GM21619 (cell line): ENCODE data around the gene CDC14A.
"Not testable (repeated sequence)": the region's sequence is repeated elsewhere in the genome, so short reads cannot be mapped to it uniquely, and the experiment has no call there.

Experiments
- ATAC-seq: cut with Tn5 transposase; IDR thresholded peaks from one replicate; pipeline ENCODE4 v1.9.1; 2021; ENCODE audit not compliant: unreplicated experiment

CDC14A gene

GRCh38 chr1:100331146-100331545 is 21.2 kb upstream of the CDC14A start:
- not testable (repeated sequence) for ATAC-seq

GRCh38 chr1:100332331-100332730 is 20.0 kb upstream of the CDC14A start:
- ATAC-seq: no peak

- no peak for ATAC-seq
Measured at GRCh38 chr1:100335436-100335835, 16.9 kb upstream of the CDC14A start.

DNA sequence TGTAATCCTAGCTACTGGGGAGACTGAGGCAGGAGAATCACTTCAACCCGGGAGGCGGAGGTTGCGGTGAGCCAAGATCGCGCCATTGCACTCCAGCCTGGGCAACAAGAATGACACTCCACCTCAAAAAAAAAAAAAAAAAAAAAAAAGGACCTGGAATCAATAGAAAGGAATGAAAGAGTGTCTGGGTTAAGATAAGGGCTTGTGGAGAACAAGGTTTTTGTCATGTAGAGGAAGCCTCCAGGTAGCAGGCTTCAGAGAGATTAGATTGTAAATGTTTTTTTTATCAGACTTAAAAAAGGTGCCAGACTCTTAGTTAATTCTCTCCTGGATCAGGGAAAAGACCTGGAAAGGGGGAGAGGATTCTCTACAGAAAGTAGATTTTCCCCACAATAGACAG is 14.4 kb upstream of the CDC14A start:
- not testable (repeated sequence) for ATAC-seq

- not testable (repeated sequence) for ATAC-seq
Measured at GRCh38 chr1:100339735-100340134, 12.6 kb upstream of the CDC14A start.

DNA sequence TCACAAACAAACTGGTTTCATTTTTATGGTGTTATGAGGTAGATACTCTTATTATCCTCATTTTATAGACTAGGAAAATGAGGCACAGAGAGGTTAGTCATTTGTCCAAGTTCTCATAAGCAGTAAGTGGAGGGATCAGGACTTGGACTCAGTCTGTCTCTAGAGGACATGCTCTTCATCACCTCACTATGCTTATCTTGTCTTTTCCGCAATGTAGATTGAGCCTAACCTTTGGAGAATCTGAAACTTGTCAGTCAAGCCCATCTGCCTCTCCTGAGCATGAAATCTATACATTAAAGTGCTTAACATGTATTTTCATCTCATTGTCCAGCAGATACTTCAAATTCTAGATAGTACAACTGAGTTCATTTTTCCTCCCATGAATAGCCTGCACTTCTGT is 11.8 kb upstream of the CDC14A start:
- no peak for ATAC-seq

DNA sequence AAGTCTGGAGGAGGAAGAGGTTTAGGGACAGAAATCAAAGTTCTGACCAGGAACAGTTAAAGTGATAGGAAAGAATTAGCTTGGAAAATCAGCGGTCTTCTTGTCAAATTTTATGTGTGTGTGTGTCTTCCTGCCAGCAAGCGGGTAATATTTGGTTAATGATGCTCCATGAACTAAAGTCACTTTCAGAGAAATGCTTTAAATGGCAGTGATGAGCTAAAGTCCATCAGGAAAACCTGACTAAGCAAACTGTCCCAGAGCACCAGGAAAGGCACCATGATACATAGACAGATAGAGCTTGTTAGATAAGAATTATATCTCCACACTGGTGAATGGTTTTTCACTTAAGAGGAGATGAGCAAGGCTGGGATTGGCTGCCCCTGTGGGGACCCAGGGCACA is 10.0 kb upstream of the CDC14A start:
- ATAC-seq: no peak

GRCh38 chr1:100343897-100344296 is 8.4 kb upstream of the CDC14A start:
- ATAC-seq: no peak

GRCh38 chr1:100344774-100345173 is 7.5 kb upstream of the CDC14A start:
- no peak for ATAC-seq

GRCh38 chr1:100346387-100346786 is 5.9 kb upstream of the CDC14A start:
- no peak for ATAC-seq

GRCh38 chr1:100347009-100347966 is 5.0 kb upstream of the CDC14A start:
- no peak for ATAC-seq

GRCh38 chr1:100348549-100349144 is 3.7 kb upstream of the CDC14A start:
- no peak for ATAC-seq

- no peak for ATAC-seq
Measured at GRCh38 chr1:100349246-100349645, 3.1 kb upstream of the CDC14A start.

DNA sequence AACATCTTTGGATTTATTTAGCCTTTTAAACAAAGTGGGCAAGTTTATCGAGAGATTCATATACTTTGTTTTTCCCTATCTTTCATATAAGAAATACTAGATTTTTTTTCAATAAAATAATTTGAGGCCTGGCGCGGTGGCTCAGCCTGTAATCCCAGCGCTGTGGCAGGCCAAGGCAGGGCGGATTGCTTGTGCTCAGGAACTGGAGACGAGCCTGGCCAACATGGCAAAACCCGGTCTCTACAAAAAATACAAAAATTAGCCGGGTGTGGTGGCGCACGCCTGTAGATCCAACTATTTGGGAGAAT is 1.6 kb upstream of the CDC14A start:
- no peak for ATAC-seq

- peak; percentile 49 for ATAC-seq
Measured at GRCh38 chr1:100351095-100351887, 1.0 kb upstream of the CDC14A start.

- peak; percentile 32 for ATAC-seq
Measured at GRCh38 chr1:100353071-100353801, 930 bp downstream of the CDC14A start.

DNA sequence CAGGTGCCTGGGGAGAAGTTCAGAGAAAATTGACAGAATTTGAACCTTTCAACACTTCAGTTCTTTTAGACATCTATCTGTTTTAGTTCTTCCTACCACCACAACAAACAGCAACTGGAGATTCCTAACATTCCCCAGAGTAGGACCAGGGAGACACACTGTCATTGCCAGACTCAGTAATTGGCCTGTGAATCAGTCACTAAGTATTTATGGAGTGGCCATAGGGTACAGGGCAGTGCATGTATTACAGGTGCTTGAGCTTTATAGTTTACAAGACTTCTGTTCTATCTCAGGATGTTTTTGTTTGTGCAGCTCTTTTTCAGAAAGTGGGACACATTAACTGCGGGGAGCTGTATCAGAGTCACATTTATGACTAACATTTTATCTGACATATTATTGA is 1.7 kb downstream of the CDC14A start:
- ATAC-seq: no peak

- no peak for ATAC-seq
Measured at GRCh38 chr1:100354971-100355394, 2.7 kb downstream of the CDC14A start.

DNA sequence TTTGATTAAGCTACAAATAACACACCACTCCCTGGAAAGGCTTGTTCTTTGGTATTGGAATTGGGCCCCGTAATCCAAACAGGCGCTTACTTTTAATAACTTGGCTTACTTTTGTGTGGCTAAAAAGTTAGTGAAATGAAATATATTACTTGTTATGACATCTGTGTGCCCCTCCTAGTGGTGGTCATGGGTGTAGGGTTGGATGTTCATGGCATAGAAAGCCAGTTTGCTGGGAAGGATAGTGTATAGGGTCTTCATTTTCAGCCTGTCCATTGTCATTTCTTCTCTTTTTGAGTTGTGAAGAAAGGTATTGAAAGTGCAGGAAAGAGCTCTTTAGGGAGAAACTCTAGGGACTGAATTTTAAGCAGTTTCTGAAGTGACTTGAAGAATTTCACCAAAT is 5.9 kb downstream of the CDC14A start:
- ATAC-seq: no peak

- ATAC-seq: no peak
Measured at GRCh38 chr1:100359139-100359538, 6.8 kb downstream of the CDC14A start.
